Fibroblast of mammary gland (primary cell): ENCODE data around the gene IL19.

Source experiments
- DNase-seq: peaks from one replicate; pipeline ENCODE4 v3.0.0-alpha.2; 2010; ENCODE audit warnings: low read depth
- H3K4me3 ChIP-seq: 2 replicates; pipeline ENCODE4 v1.5.1; 2011; ENCODE audit warnings: low read depth, mild to moderate bottlenecking, low read length, moderate library complexity; ENCODE audit not compliant: control insufficient read depth
- CTCF ChIP-seq: conservative IDR thresholded peaks from 2 replicates; pipeline ENCODE4 v1.5.1; 2011; ENCODE audit warnings: low read depth, low read length, inconsistent platforms; ENCODE audit not compliant: control insufficient read depth, insufficient read depth

IL19 gene

GRCh38 chr1:206882555-206882954 lies 112.0 kb downstream of the IL19 start:
- TF ChIP-seq CTCF: peak; percentile 9
- DNase-seq: no peak
- H3K4me3 ChIP-seq: no peak overlapping the region

- DNase-seq: no peak
- no peak for TF ChIP-seq CTCF
- no peak overlapping the region for H3K4me3 ChIP-seq
Observed at GRCh38 chr1:206883160-206883559, 112.6 kb downstream of the IL19 start.

- TF ChIP-seq CTCF: no peak
- no peak for DNase-seq
- H3K4me3 ChIP-seq: no peak overlapping the region
Observed at GRCh38 chr1:206883876-206884275, 113.3 kb downstream of the IL19 start.

GRCh38 chr1:206885341-206886060 lies 114.9 kb downstream of the IL19 start:
- peak; percentile 53 for DNase-seq
- no peak overlapping the region for H3K4me3 ChIP-seq
- TF ChIP-seq CTCF: no peak

- no peak overlapping the region for H3K4me3 ChIP-seq
- no peak for DNase-seq
Observed at GRCh38 chr1:206886831-206887230, 116.3 kb downstream of the IL19 start.

GRCh38 chr1:206887701-206888100 lies 117.1 kb downstream of the IL19 start:
- no peak overlapping the region for H3K4me3 ChIP-seq
- no peak for TF ChIP-seq CTCF

More at GRCh38 chr1:206886831-206887230, 116.3 kb downstream of the IL19 start:
- TF ChIP-seq CTCF: no peak

More at GRCh38 chr1:206887701-206888100, 117.1 kb downstream of the IL19 start:
- DNase-seq: no peak
